Prostate gland (tissue), 2 donors: ENCODE results near the gene SH2D3A.

ENCODE experiments used
- CTCF ChIP-seq, 4 experiments: fragments of 200-600 bp in 2 of 4; fragments of 450-650 bp in 2 of 4; sonication (generic) in 2 of 4; IDR thresholded peaks; 1 replicate in 3 of 4; 2 replicates in 1 of 4; pipeline ENCODE4 v1.5.1; 2016 to 2019; ENCODE audit warnings: antibody characterized with exemption in 4 of 4, mild to moderate bottlenecking in 2 of 4, moderate library complexity in 2 of 4
- POLR2A ChIP-seq: fragments of 450-650 bp; IDR thresholded peaks from one replicate; pipeline ENCODE4 v1.6.1; 2016; ENCODE audit warnings: antibody characterized with exemption, mild to moderate bottlenecking
- POLR2AphosphoS5 ChIP-seq: sonication (generic); formaldehyde crosslinking; IDR thresholded peaks from one replicate; pipeline ENCODE4 v1.6.1; 2017; ENCODE audit warnings: antibody characterized with exemption

GRCh38 chr19:6807291-6807690 lies 40.1 kb upstream of the SH2D3A start:
- TF ChIP-seq POLR2A (no peak), CTCF (IDR thresholded peaks at IDR 0.05) (no peak), POLR2AphosphoS5 (no peak)
